ENCODE measurements around the gene HERC4. TPM values are rescaled to one million over a fixed set of nuclear protein-coding genes. Genes with fewer than 3 reads are reported as not detected.
"Not testable (repeated sequence)": the region's sequence is repeated elsewhere in the genome, so short reads cannot be mapped to it uniquely, and the experiment has no call there.

Gene HERC4
- total RNA-seq, 2 experiments from 2014 or later: 55.7 to 59.0 TPM

- Mint-ChIP-seq H3K9me3 (peaks cover 3% of the 10 kb centered on the region), H3K27me3 (no peaks in the 10 kb centered on the region), H3K4me1 (ENCODE audit: low read depth) (peaks cover 15% of the 10 kb centered on the region), H3K4me3 (no peak overlapping the region), H3K36me3 (peaks cover 62% of the 10 kb centered on the region), H3K27ac (no peak overlapping the region)
- CTCF ChIA-PET: no interaction called here
- POLR2A ChIA-PET: interaction anchor here (0.6 kb wide), 1 partner anchor 57 kb away, joined by 3 read pairs; no protein-coding TSS in a partner anchor
- DNase-seq: no peak
- intact Hi-C loops (cut with micrococcal nuclease): no loop called here
Measured at GRCh38 chr10:67977251-67977650, 97.8 kb downstream of the HERC4 start.

GRCh38 chr10:67976292-67977245 lies 98.5 kb downstream of the HERC4 start:
- ChIA-PET CTCF (no interaction called here), POLR2A (interaction anchor here (0.6 kb wide), 1 partner anchor 58 kb away, joined by 3 read pairs; no protein-coding TSS in a partner anchor)
- Mint-ChIP-seq H3K36me3 (peaks cover 61% of the 10 kb centered on the region), H3K4me1 (ENCODE audit: low read depth) (peaks cover 15% of the 10 kb centered on the region), H3K27me3 (no peaks in the 10 kb centered on the region), H3K9me3 (peaks cover 7% of the 10 kb centered on the region), H3K4me3 (no peak overlapping the region), H3K27ac (no peak overlapping the region)
- DNase-seq: no peak
- intact Hi-C loops (cut with micrococcal nuclease): no loop called here

GRCh38 chr10:67975871-67976270 lies 99.2 kb downstream of the HERC4 start:
- H3K36me3 Mint-ChIP-seq: peaks cover 58% of the 10 kb centered on the region
- DNase-seq: no peak
- no peak overlapping the region for H3K27ac Mint-ChIP-seq
- H3K4me1 Mint-ChIP-seq (ENCODE audit: low read depth): peaks cover 10% of the 10 kb centered on the region
- H3K27me3 Mint-ChIP-seq: no peaks in the 10 kb centered on the region
- H3K4me3 Mint-ChIP-seq: no peak overlapping the region
- H3K9me3 Mint-ChIP-seq: peaks cover 9% of the 10 kb centered on the region
- ChIA-PET POLR2A (no interaction called here), CTCF (no interaction called here)
- intact Hi-C loops (cut with micrococcal nuclease): no loop called here

GRCh38 chr10:67971311-67971710 lies 103.8 kb downstream of the HERC4 start:
- H3K9me3 Mint-ChIP-seq: peaks cover 13% of the 10 kb centered on the region
- H3K4me3 Mint-ChIP-seq: no peak overlapping the region
- POLR2A ChIA-PET: no interaction called here
- CTCF ChIA-PET: no interaction called here
- no peaks in the 10 kb centered on the region for H3K27me3 Mint-ChIP-seq
- H3K36me3 Mint-ChIP-seq: peaks cover 50% of the 10 kb centered on the region
- H3K27ac Mint-ChIP-seq: no peak overlapping the region
- H3K4me1 Mint-ChIP-seq (ENCODE audit: low read depth): no peaks in the 10 kb centered on the region
- intact Hi-C loops (cut with micrococcal nuclease): no loop called here
- DNase-seq: no peak

GRCh38 chr10:67969875-67970274 lies 105.2 kb downstream of the HERC4 start:
- H3K36me3 Mint-ChIP-seq: peaks cover 51% of the 10 kb centered on the region
- no peaks in the 10 kb centered on the region for H3K27me3 Mint-ChIP-seq
- ChIA-PET CTCF (no interaction called here), POLR2A (no interaction called here)
- no peak overlapping the region for H3K27ac Mint-ChIP-seq
- H3K4me1 Mint-ChIP-seq (ENCODE audit: low read depth): no peaks in the 10 kb centered on the region
- intact Hi-C loops (cut with micrococcal nuclease): no loop called here
- DNase-seq: no peak
- peaks cover 13% of the 10 kb centered on the region for H3K9me3 Mint-ChIP-seq
- no peak overlapping the region for H3K4me3 Mint-ChIP-seq

- H3K27ac Mint-ChIP-seq; H3K4me1 Mint-ChIP-seq (ENCODE audit: low read depth); CTCF ChIA-PET; H3K9me3 Mint-ChIP-seq; POLR2A ChIA-PET; H3K4me3 Mint-ChIP-seq; H3K27me3 Mint-ChIP-seq; DNase-seq; intact Hi-C loops (cut with micrococcal nuclease): not testable (repeated sequence)
- peaks cover 43% of the 10 kb centered on the region for H3K36me3 Mint-ChIP-seq
Measured at GRCh38 chr10:67966035-67966434, 109.0 kb downstream of the HERC4 start.

GRCh38 chr10:67965456-67965855 lies 109.6 kb downstream of the HERC4 start:
- CTCF ChIA-PET: no interaction called here
- POLR2A ChIA-PET: no interaction called here
- Mint-ChIP-seq H3K9me3 (peaks cover under 1% of the 10 kb centered on the region), H3K27ac (no peak overlapping the region), H3K4me1 (ENCODE audit: low read depth) (no peaks in the 10 kb centered on the region), H3K4me3 (no peak overlapping the region), H3K27me3 (no peaks in the 10 kb centered on the region), H3K36me3 (peaks cover 45% of the 10 kb centered on the region)
- intact Hi-C loops (cut with micrococcal nuclease): no loop called here
- DNase-seq: no peak

GRCh38 chr10:67959839-67960476 lies 115.1 kb downstream of the HERC4 start:
- intact Hi-C loops (cut with micrococcal nuclease): no loop called here
- Mint-ChIP-seq H3K36me3 (peaks cover 26% of the 10 kb centered on the region), H3K4me3 (no peak overlapping the region), H3K4me1 (ENCODE audit: low read depth) (no peaks in the 10 kb centered on the region), H3K9me3 (no peaks in the 10 kb centered on the region), H3K27ac (no peak overlapping the region), H3K27me3 (no peaks in the 10 kb centered on the region)
- ChIA-PET CTCF (no interaction called here), POLR2A (no interaction called here)
- DNase-seq: no peak

GRCh38 chr10:67955614-67956013 lies 119.5 kb downstream of the HERC4 start:
- ChIA-PET POLR2A (no interaction called here), CTCF (interaction anchor here (0.8 kb wide), 1 partner anchor 10 kb away, joined by 3 read pairs; no protein-coding TSS in a partner anchor)
- DNase-seq: no peak
- Mint-ChIP-seq H3K4me1 (ENCODE audit: low read depth) (no peaks in the 10 kb centered on the region), H3K36me3 (peaks cover 19% of the 10 kb centered on the region), H3K27me3 (no peaks in the 10 kb centered on the region), H3K27ac (no peak overlapping the region), H3K4me3 (no peak overlapping the region), H3K9me3 (no peaks in the 10 kb centered on the region)
- intact Hi-C loops (cut with micrococcal nuclease): no loop called here

- intact Hi-C loops (cut with micrococcal nuclease): no loop called here
- no peak overlapping the region for H3K4me3 Mint-ChIP-seq
- no peak overlapping the region for H3K27ac Mint-ChIP-seq
- ChIA-PET CTCF (no interaction called here), POLR2A (no interaction called here)
- peaks cover 40% of the 10 kb centered on the region for H3K36me3 Mint-ChIP-seq
- no peak for DNase-seq
- H3K4me1 Mint-ChIP-seq (ENCODE audit: low read depth): no peaks in the 10 kb centered on the region
- no peaks in the 10 kb centered on the region for H3K27me3 Mint-ChIP-seq
- H3K9me3 Mint-ChIP-seq: no peaks in the 10 kb centered on the region
Measured at GRCh38 chr10:67943917-67944316, 131.2 kb downstream of the HERC4 start.

- peaks cover 17% of the 10 kb centered on the region for H3K36me3 Mint-ChIP-seq
Measured at GRCh38 chr10:67936416-67936815, 138.7 kb downstream of the HERC4 start.

GRCh38 chr10:67935223-67935622 lies 139.9 kb downstream of the HERC4 start:
- POLR2A ChIA-PET: interaction anchor here (0.6 kb wide), 1 partner anchor 40 kb away, joined by 3 read pairs; no protein-coding TSS in a partner anchor
- Mint-ChIP-seq H3K4me1 (ENCODE audit: low read depth) (no peaks in the 10 kb centered on the region), H3K27ac (no peak overlapping the region), H3K9me3 (no peaks in the 10 kb centered on the region), H3K27me3 (no peaks in the 10 kb centered on the region), H3K36me3 (peaks cover 19% of the 10 kb centered on the region), H3K4me3 (no peak overlapping the region)
- CTCF ChIA-PET: no interaction called here
- no peak for DNase-seq
- intact Hi-C loops (cut with micrococcal nuclease): no loop called here

More at GRCh38 chr10:67936416-67936815, 138.7 kb downstream of the HERC4 start:
- Mint-ChIP-seq H3K9me3 (no peaks in the 10 kb centered on the region), H3K27ac (no peak overlapping the region), H3K4me3 (no peak overlapping the region), H3K27me3 (no peaks in the 10 kb centered on the region), H3K4me1 (ENCODE audit: low read depth) (no peaks in the 10 kb centered on the region)
- ChIA-PET POLR2A (no interaction called here), CTCF (no interaction called here)
- intact Hi-C loops (cut with micrococcal nuclease): no loop called here
- no peak for DNase-seq

Measured in activated CD4-positive, alpha-beta memory T cell treated with anti-CD3 and anti-CD28 coated beads for 36 hours (primary cell).